ENCODE results near the gene SENP5.

SENP5 gene

DNA sequence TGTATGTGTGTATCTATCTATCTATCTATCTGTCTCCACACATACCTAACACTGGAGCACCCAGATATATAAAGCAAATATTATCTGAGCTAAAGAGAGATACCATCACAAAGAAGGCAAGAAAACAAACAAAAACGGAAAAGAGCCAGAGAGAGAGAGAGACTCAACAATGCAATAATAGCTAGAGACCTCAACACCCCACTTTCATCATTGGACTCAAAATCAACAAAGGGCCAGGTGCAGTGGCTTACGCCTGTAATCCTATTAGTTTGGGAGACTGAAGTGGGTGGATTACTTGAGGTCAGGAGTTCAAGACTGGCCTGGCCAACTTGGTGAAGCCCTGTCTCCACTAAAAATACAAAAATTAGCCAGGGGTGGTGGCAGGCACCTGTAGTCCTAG is 51.2 kb downstream of the SENP5 start:
- TF ChIP-seq, protein P1, sequence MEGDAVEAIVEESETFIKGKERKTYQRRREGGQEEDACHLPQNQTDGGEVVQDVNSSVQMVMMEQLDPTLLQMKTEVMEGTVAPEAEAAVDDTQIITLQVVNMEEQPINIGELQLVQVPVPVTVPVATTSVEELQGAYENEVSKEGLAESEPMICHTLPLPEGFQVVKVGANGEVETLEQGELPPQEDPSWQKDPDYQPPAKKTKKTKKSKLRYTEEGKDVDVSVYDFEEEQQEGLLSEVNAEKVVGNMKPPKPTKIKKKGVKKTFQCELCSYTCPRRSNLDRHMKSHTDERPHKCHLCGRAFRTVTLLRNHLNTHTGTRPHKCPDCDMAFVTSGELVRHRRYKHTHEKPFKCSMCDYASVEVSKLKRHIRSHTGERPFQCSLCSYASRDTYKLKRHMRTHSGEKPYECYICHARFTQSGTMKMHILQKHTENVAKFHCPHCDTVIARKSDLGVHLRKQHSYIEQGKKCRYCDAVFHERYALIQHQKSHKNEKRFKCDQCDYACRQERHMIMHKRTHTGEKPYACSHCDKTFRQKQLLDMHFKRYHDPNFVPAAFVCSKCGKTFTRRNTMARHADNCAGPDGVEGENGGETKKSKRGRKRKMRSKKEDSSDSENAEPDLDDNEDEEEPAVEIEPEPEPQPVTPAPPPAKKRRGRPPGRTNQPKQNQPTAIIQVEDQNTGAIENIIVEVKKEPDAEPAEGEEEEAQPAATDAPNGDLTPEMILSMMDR (IDR thresholded peaks at IDR 0.05; ENCODE audit: borderline replicate concordance, insufficient read depth, low read depth, low read length): no peak
- H3K4me3 ChIP-seq (ENCODE audit: low read depth, low read length): no peak overlapping the region

GRCh38 chr3:196920733-196921132 is 53.0 kb downstream of the SENP5 start:
- TF ChIP-seq, protein P1 (IDR thresholded peaks at IDR 0.05; ENCODE audit: borderline replicate concordance, insufficient read depth, low read depth, low read length): no peak
- no peak overlapping the region for H3K4me3 ChIP-seq (ENCODE audit: low read depth, low read length)

- H3K4me3 ChIP-seq (ENCODE audit: low read depth, low read length): no peak overlapping the region
- TF ChIP-seq, protein P1 (IDR thresholded peaks at IDR 0.05; ENCODE audit: borderline replicate concordance, insufficient read depth, low read depth, low read length): no peak
These were observed 60.1 kb downstream of the SENP5 start for GRCh38 chr3:196927571-196928453.

GRCh38 chr3:196931157-196931556 is 63.4 kb downstream of the SENP5 start:
- TF ChIP-seq, protein P1 (IDR thresholded peaks at IDR 0.05; ENCODE audit: borderline replicate concordance, insufficient read depth, low read depth, low read length): no peak
- H3K4me3 ChIP-seq (ENCODE audit: low read depth, low read length): no peak overlapping the region

DNA sequence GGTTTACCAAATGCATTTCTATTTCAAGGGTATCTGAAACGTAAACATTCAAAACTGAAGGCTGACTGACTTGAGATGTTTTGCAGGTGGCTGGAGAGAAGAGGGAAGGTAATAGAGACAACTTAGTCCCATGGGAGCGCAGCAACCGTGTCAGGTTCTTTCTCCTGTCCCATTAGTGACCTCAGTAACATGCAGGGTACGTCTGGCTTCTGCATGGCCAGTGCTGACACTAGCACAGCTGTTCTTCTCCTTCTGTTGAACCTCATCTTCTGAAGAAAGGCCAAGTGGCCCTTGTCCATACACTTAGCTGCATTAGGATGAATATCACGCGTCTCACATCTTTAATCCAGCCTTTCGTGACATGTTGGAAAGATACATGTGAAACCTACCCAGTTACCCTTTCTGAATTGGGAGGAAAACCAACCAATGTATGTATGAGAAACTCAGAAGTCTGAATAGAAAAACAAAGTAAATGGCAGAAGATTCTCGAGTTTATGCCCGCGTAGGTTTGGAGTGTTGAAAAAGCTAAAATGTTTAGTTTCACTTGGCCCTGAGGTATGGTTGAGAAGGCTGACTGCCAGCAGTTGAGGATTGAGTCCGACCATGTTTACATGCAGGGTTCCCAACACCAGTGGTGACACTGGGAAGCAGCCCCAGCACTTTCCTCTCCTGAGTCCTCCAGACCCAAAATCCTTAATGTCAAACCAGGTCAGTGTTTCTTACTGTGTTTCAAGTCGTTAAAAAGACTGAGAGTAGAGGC is 64.3 kb downstream of the SENP5 start:
- H3K4me3 ChIP-seq (ENCODE audit: low read depth, low read length): no peak overlapping the region
- TF ChIP-seq, protein P1 (IDR thresholded peaks at IDR 0.05; ENCODE audit: borderline replicate concordance, insufficient read depth, low read depth, low read length): no peak

DNA sequence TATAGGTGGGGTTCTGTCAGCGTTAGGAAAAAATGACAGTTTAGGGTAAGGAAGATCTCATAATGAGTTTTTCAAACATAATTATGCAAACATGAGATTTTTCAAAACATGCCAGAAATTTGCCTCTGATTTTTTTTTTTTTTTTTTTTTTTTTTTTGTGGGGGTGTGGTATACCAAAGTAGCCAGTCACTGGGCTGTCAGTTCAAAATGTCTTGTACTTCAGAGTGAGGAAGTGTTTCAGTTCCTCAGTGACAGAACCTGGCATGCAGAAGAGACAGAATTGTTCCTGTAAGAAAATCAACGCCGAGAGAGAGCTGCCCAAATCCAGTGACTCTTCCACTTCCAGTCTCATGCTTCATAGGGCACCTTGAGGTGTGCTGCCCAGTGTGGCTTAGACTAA is 64.9 kb downstream of the SENP5 start:
- TF ChIP-seq, protein P1 (IDR thresholded peaks at IDR 0.05; ENCODE audit: borderline replicate concordance, insufficient read depth, low read depth, low read length): no peak
- H3K4me3 ChIP-seq (ENCODE audit: low read depth, low read length): no peak overlapping the region
